Fibroblast of skin of right biceps (primary cell): ENCODE measurements around the gene MFN2.
"Not testable (repeated sequence)": the region's sequence is repeated elsewhere in the genome, so short reads cannot be mapped to it uniquely, and the experiment has no call there.

Source experiments
- DNase-seq: peaks from one replicate; pipeline ENCODE4 v3.0.0-alpha.2; 2013

The MFN2 gene

DNA sequence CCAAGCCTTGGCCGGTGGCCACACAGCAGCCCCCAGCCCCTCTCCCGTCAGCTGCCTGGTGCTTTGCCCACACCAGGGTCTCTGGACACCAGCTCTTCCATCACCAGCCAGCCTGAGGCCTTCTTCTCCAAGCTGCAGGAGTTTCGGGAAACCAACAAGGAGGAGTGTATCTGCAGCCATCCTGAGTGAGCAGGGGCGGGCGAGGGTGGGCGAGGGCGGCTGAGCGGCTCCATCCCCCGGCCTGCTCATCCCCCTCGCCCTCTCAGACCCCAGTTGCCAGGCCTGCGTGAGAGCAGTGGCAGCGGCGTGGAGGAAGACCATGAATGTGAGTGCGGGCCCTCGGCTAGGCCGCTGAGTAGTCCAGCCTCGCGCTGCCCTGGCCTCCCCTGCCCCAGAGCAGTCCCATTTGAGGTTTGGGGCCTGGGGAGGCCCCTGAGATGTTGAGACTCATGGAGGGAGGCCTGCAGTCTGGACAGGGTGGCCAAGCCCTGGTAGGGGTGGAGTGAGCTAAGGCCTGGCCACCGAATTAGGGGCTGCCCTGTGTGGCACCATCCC, 48.8 kb downstream of the MFN2 start:
- DNase-seq = no peak

GRCh38 chr1:12029720-12030339, 49.6 kb downstream of the MFN2 start:
- DNase-seq = no peak

GRCh38 chr1:12031039-12031980, 51.1 kb downstream of the MFN2 start:
- DNase-seq = no peak

GRCh38 chr1:12032161-12032621, 51.9 kb downstream of the MFN2 start:
- no peak for DNase-seq

- DNase-seq = not testable (repeated sequence)
Measured at GRCh38 chr1:12033441-12033840, 53.2 kb downstream of the MFN2 start.

DNA sequence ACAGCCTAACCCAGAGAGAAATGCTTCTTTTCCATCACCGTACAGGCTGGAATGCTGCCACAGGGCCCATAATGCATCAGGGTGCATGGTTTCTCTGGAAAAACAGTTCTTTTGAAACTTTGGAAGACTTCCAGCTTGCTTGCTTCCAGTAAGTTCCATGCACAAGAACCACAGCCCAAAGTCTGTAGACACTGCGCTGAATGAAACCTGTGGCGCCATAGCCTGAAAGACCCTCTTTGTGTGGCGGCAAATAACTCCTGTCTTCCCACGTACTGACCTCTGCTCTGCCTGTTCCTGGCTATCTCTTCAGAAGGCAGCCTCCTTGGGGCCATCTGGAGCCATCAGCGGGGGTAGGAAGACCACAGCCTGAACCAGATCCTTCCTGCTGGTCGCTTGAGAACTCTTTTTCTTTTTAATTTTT, 54.1 kb downstream of the MFN2 start:
- peak; percentile 33 for DNase-seq

DNA sequence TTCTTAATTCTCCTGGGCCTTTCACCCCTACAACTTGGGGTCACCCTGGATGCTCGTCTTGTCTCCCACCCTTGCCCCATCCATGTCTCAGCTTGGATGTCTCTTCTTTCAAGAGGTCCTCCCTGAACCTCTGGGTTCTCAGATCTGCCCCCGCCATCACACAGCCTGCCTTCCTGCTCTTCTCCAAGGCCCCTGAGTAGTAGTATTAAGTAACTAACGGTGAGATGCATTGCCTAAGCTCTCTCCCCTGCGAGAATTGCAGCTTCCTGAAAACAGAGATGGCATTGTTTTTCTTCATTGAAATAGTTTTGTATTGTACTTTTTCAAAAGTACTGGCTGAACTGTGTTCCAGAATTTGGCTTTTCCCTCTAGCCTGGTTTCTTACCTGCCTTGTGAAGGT, 55.1 kb downstream of the MFN2 start:
- DNase-seq = no peak

DNA sequence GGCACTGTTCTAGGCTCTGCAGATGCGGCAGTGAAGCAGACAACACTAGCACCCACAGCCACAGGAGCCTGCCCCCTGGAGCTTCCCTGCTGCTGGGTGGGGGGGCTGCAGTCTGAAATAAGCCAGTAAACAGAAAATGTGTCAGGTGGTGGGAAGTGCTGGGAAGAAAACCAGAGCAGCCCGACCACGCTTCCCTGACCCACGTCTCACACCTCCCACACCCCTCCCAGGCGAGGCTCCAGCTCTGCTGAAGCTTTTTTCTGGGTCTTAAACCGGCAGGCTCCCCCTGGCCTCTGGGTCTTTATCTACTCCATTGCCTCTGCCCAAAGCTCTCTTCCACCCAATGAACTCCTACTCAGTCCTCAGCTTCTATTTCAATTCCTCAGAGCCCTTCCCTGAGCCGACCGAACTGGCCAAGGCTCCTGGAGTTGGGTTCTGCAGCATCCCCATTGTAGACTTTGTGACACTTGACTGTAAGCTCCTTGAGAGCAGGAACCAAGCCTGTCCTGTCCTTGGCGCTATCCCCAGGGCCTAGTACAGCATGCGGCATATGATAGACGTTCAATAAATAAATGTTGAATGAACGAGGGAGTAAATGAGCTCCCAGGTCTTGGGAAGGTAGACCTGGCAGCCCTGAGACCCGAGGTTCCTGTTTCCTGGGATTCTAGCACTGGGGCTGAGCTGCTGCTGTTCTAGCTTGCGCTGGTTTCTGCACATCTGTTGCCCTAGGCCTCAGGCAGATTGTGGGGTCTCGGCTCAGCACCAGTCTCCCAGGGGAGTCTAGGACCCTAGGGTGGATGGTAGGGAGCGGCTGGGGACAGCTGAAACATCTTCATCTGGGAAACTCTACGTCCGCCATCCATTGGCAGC, 57.5 kb downstream of the MFN2 start:
- no peak for DNase-seq

GRCh38 chr1:12038356-12039163, 58.3 kb downstream of the MFN2 start:
- no peak for DNase-seq

- no peak for DNase-seq
Measured at GRCh38 chr1:12039164-12039525, 58.9 kb downstream of the MFN2 start.

DNA sequence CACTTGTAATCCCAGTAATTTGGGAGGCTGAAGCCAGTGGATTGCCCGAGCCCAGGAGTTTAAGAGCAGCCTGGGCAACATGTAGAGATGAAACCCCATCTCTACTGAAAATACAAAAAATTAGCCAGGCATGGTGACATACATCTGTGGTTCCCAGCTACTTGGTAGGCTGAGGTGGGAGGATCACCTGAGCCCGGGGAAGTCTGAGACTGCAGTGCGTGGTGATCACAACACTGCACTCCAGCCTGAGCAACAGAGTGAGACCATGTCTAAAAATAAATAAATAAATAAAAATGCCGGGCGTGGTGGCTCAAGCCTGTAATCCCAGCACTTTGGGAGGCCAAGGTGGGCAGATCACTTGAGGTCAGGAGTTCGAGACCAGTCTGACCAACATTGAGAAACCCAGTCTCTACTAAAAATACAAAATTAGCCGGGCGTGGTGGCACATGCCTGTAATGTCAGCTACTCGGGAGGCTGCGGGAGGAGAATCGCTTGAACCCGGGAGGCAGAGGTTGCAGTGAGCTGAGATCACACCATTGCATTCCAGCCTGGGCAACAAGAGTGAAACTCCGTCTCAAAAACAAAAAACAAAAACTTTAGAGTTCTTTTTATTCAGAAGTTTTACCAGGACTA, 59.7 kb downstream of the MFN2 start:
- not testable (repeated sequence) for DNase-seq

- DNase-seq = peak; percentile 95
Measured at GRCh38 chr1:12040457-12041051, 60.3 kb downstream of the MFN2 start.

GRCh38 chr1:12044187-12044877, 64.1 kb downstream of the MFN2 start:
- not testable (repeated sequence) for DNase-seq

GRCh38 chr1:12046749-12047119, 66.5 kb downstream of the MFN2 start:
- no peak for DNase-seq

GRCh38 chr1:12047120-12047876, 67.1 kb downstream of the MFN2 start:
- peak; percentile 36 for DNase-seq

DNA sequence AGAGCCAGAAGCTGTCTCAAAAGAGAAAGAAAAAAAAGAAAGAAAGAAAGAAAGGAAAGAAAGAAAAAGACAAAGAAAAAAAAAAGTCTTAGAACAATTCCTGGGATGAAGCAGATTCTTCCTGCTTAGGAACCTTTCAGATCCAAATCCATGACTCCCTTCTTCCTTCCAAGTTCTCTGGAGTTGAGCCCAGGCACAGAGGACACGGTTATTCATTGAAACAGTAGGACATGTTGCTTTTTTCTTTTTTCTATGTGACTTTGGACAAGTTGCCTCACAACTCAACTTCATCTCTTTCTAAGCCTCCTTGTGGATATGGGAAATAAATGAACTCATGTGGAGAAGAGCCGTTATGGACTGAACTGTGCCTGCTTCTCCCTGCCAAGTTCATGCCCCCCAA, 68.1 kb downstream of the MFN2 start:
- DNase-seq = no peak

DNA sequence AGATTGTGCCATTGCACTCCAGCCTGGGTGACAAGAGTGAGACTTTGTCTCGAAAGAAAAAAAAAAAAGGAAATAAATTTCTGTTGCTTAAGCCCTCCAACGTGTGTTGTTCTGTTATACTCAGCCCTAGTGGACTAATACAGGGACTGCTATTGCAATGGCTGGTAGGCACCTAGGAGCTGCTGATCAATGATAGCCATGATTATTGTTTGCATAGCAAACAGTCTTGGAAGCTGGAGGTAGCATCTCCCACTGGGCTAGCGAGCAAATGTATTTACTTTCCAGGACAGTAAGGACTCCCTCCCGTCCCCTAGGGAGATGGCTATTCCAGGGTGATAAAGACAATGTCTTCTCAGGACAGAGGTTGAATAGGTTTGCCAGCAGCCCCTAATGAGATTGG, 69.4 kb downstream of the MFN2 start:
- DNase-seq = no peak

GRCh38 chr1:12051361-12051760, 71.1 kb downstream of the MFN2 start:
- no peak for DNase-seq

GRCh38 chr1:12052008-12052573, 71.8 kb downstream of the MFN2 start:
- peak; percentile 82 for DNase-seq
